Mucosa of stomach (tissue), 1 donor: ENCODE measurements around the gene TRMT2A.

Experiments
- H3K27me3 ChIP-seq: one replicate; pipeline ENCODE4 v1.7.0; 2013; ENCODE audit warnings: mild to moderate bottlenecking, low read length; ENCODE audit not compliant: control insufficient read depth, insufficient read depth
- H3K36me3 ChIP-seq: one replicate; pipeline ENCODE4 v1.7.0; 2013; ENCODE audit warnings: low read length; ENCODE audit not compliant: control insufficient read depth, insufficient read depth
- H3K4me1 ChIP-seq: one replicate; pipeline ENCODE4 v1.7.0; 2013; ENCODE audit warnings: mild to moderate bottlenecking, low read length; ENCODE audit not compliant: control insufficient read depth, insufficient read depth
- H3K4me3 ChIP-seq: one replicate; pipeline ENCODE4 v1.7.0; 2013; ENCODE audit warnings: low read length
- H3K9ac ChIP-seq: one replicate; pipeline ENCODE4 v1.7.0; 2013; ENCODE audit warnings: mild to moderate bottlenecking, low read length, moderate library complexity
- H3K9me3 ChIP-seq: one replicate; pipeline ENCODE4 v1.7.0; 2013; ENCODE audit warnings: mild to moderate bottlenecking, low read length, moderate library complexity; ENCODE audit not compliant: control insufficient read depth
- donor health status: Pancreatic carcinoma.

Gene TRMT2A

GRCh38 chr22:20145832-20146223 is 28.8 kb upstream of the TRMT2A start:
- H3K9ac ChIP-seq = no peak overlapping the region

DNA sequence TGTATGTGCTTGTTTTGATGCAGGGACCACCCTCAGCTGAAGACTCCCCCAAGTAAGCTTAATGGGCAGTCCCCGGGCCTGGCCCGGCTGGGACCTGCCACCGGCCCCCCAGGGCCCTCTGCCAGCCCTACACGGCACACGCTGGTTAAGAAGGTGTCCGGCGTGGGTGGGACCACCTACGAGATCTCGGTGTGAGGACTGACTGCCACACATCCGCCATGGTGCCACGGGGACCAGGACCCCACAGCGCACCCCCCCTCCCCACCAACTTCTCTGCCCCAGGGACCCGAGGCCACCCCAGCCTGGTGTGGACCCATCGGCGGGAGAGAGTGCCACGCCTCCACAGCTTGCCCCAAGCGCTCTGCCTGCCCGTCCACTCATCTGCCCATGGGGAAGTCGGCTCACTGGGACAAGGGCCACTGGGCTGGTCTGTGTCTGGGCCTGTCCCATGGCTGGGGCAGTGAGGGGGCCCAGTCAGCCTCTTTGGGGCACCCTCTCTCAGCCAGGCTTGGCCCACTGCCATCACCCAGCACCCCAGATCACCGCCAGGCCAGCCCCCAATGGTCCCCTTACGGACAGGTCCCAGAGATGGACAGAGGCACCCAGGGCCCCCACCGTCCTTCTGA is 28.3 kb upstream of the TRMT2A start:
- Histone ChIP-seq H3K9me3 (no peaks in the 10 kb centered on the region), H3K4me1 (no peaks in the 10 kb centered on the region), H3K27me3 (no peaks in the 10 kb centered on the region), H3K9ac (no peak overlapping the region), H3K36me3 (no peaks in the 10 kb centered on the region), H3K4me3 (no peak overlapping the region)

More at GRCh38 chr22:20145832-20146223, 28.8 kb upstream of the TRMT2A start:
- Histone ChIP-seq H3K27me3 (no peaks in the 10 kb centered on the region), H3K4me1 (no peaks in the 10 kb centered on the region), H3K36me3 (no peaks in the 10 kb centered on the region), H3K4me3 (no peak overlapping the region), H3K9me3 (no peaks in the 10 kb centered on the region)

DNA sequence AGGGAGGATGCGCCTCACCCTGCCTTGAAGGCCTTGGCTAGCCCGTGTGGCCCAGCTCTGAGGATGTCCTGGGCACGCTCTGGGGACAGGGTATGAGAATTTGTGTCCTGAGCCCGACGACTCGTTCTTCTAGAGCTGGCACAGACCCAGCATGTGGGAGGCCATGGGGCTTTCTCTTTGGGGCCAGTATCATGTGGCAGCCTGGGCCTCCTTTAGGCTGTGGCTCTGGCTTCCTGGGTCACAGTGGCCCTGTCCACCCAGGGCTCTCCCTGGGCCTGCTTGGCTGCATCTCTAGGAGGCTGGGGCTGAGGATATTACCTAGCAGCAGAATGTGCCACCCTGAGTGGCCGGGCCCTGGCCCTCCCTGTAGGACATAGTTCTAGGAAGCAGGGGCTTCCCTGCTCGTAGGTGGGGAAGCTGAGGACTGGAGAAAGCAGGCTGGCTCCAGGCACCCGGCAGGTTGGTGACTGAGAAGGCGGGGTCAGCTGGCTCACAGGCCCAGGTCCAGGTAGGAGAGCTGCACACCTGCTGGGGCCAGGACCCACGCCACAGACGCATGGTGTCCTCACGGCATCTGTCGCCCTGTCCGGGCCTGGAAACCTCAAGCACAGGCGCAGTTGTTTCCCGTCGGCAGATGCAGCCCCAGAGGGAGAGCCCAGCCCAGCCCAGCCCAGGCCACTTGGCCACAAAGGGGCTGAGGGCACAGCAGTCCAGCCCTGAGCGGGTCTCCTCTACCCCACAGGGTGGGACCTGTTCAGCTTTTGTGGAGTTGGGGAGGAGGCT is 27.0 kb upstream of the TRMT2A start:
- H3K36me3 ChIP-seq = no peaks in the 10 kb centered on the region
- H3K9me3 ChIP-seq = no peaks in the 10 kb centered on the region
- no peak overlapping the region for H3K9ac ChIP-seq
- no peaks in the 10 kb centered on the region for H3K4me1 ChIP-seq
- no peak overlapping the region for H3K4me3 ChIP-seq
- no peaks in the 10 kb centered on the region for H3K27me3 ChIP-seq

DNA sequence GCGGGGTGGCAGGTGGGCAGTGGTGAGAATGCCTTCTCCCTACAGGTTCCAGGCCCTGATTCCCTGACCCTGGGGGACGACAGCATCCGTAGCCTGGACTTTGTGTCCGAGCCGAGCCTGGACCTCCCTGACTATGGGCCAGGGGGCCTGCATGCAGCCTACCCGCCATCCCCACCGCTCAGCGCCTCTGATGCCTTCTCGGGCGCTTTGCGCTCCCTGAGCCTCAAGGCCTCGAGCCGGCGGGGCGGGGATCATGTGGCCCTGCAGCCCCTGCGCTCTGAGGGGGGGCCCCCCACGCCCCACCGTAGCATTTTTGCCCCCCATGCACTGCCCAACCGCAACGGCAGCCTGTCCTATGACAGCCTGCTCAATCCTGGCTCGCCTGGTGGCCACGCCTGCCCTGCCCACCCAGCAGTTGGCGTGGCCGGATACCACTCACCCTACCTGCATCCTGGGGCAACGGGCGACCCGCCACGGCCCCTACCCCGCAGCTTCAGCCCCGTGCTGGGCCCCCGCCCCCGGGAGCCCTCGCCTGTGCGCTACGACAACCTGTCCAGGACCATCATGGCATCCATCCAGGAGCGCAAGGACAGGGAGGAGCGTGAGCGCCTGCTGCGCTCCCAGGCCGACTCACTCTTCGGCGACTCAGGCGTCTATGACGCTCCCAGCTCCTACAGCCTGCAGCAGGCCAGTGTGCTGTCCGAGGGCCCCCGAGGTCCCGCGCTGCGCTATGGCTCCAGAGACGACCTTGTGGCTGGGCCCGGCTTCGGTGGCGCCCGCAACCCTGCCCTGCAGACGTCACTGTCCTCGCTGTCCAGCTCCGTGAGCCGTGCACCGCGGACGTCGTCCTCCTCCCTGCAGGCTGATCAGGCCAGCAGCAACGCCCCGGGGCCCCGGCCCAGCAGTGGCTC is 25.9 kb upstream of the TRMT2A start:
- H3K9ac ChIP-seq = no peak overlapping the region
- no peaks in the 10 kb centered on the region for H3K36me3 ChIP-seq
- H3K4me1 ChIP-seq = peaks cover under 1% of the 10 kb centered on the region
- no peaks in the 10 kb centered on the region for H3K9me3 ChIP-seq
- no peak overlapping the region for H3K4me3 ChIP-seq
- no peaks in the 10 kb centered on the region for H3K27me3 ChIP-seq

DNA sequence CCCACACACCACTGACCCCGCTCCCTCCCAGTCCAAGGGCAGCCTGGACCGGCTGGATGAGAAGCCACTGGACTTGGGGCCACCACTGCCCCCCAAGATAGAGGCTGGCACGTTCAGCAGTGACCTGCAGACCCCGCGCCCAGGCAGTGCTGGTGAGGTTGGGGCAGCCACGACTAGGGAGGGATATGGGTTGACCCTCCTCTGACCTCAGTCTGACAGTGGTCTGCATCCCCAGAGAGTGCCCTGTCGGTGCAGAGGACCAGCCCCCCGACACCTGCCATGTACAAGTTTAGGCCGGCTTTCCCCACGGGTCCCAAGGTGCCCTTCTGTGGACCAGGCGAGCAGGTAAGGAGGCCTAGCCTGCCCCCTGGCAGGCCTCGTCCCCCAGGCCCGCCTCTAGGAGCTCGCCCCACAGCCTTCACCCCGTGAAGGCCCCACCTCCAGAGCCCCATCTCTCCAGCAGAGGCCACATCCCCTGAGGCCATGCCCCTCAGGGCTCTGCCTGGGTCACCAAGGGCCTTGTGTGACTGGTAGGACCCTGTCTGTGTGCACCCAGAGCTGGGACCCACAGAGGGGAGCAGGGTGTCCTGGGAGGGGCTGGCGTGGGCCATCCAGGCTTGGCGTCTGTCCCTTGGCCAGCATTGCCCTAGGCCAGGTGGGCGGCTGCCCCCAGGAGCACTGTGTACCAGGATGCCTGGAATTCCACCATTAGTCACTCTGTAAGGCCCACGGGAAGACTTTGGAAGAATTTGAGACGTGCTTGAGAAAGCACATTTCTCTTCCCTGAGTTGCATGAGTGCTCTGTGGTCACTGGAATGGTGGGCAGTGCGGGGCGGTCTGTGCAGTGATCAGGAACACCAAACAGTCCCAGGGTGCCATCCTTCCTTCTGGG is 24.4 kb upstream of the TRMT2A start:
- H3K9ac ChIP-seq = no peak overlapping the region
- H3K4me1 ChIP-seq = peaks cover 8% of the 10 kb centered on the region
- no peaks in the 10 kb centered on the region for H3K9me3 ChIP-seq
- no peak overlapping the region for H3K4me3 ChIP-seq
- H3K27me3 ChIP-seq = no peaks in the 10 kb centered on the region
- no peaks in the 10 kb centered on the region for H3K36me3 ChIP-seq

- no peak overlapping the region for H3K4me3 ChIP-seq
- peaks cover 8% of the 10 kb centered on the region for H3K4me1 ChIP-seq
- H3K27me3 ChIP-seq = no peaks in the 10 kb centered on the region
- H3K9ac ChIP-seq = no peak overlapping the region
- H3K36me3 ChIP-seq = no peaks in the 10 kb centered on the region
- no peaks in the 10 kb centered on the region for H3K9me3 ChIP-seq
Observed at GRCh38 chr22:20140521-20140964, 23.5 kb upstream of the TRMT2A start.

- no peaks in the 10 kb centered on the region for H3K9me3 ChIP-seq
- no peak overlapping the region for H3K4me3 ChIP-seq
- peaks cover 12% of the 10 kb centered on the region for H3K4me1 ChIP-seq
- no peaks in the 10 kb centered on the region for H3K27me3 ChIP-seq
- H3K36me3 ChIP-seq = no peaks in the 10 kb centered on the region
- H3K9ac ChIP-seq = no peak overlapping the region
Observed at GRCh38 chr22:20140107-20140445, 23.1 kb upstream of the TRMT2A start.

GRCh38 chr22:20139391-20140106 is 22.5 kb upstream of the TRMT2A start:
- no peaks in the 10 kb centered on the region for H3K36me3 ChIP-seq
- H3K4me1 ChIP-seq = peaks cover 13% of the 10 kb centered on the region
- no peak overlapping the region for H3K9ac ChIP-seq
- no peaks in the 10 kb centered on the region for H3K27me3 ChIP-seq
- H3K4me3 ChIP-seq = no peak overlapping the region
- no peaks in the 10 kb centered on the region for H3K9me3 ChIP-seq

GRCh38 chr22:20138868-20139267 is 21.8 kb upstream of the TRMT2A start:
- Histone ChIP-seq H3K4me3 (no peak overlapping the region), H3K9ac (no peak overlapping the region), H3K36me3 (no peaks in the 10 kb centered on the region), H3K9me3 (no peaks in the 10 kb centered on the region), H3K4me1 (peaks cover 15% of the 10 kb centered on the region), H3K27me3 (no peaks in the 10 kb centered on the region)

DNA sequence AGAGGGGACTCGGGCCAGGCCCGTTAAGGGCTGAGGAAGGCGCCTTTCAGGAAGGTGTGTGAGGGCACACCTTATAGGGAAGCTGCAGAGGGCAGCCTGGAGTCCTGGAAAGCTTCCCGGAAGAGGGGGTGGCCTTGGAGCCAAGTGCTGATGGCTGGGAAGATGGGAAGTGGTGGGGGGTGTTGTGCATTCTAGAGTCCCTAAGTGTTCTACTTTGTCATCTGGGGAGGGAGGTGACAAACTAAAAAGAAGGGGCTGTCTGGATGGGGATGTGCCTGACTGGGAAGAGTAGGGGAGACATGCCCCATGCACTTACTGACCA is 21.4 kb upstream of the TRMT2A start:
- no peak overlapping the region for H3K4me3 ChIP-seq
- H3K36me3 ChIP-seq = no peaks in the 10 kb centered on the region
- H3K9ac ChIP-seq = no peak overlapping the region
- H3K27me3 ChIP-seq = no peaks in the 10 kb centered on the region
- peaks cover 17% of the 10 kb centered on the region for H3K4me1 ChIP-seq
- H3K9me3 ChIP-seq = no peaks in the 10 kb centered on the region
